Central memory CD8-positive, alpha-beta T cell (primary cell): Measurements from ENCODE around the gene HOOK2.

Experiments
- ATAC-seq: fragments of 150-1000 bp; cut with Tn5 transposase; replicated peaks from 2 replicates; pipeline ENCODE4 v1.10.0; 2022; ENCODE audit warnings: mild to moderate bottlenecking, moderate FRiP score, moderate number of reproducible peaks; ENCODE audit not compliant: poor library complexity, severe bottlenecking; ENCODE audit errors: extremely low read depth
- DNase-seq, 2 donors: peaks; one replicate each; pipeline ENCODE4 v3.0.0; 2021; ENCODE audit warnings: low spot score in 2 of 2
- H3K27ac Mint-ChIP-seq: one replicate; pipeline ENCODE4 v1.8.0; 2022; ENCODE audit warnings: low read depth, mild to moderate bottlenecking, moderate library complexity, mixed read lengths
- H3K27me3 Mint-ChIP-seq: one replicate; pipeline ENCODE4 v1.8.0; 2022; ENCODE audit warnings: mixed read lengths
- H3K36me3 Mint-ChIP-seq: one replicate; pipeline ENCODE4 v1.8.0; 2022; ENCODE audit warnings: mild to moderate bottlenecking, moderate library complexity, mixed read lengths; ENCODE audit not compliant: insufficient read depth
- H3K4me1 Mint-ChIP-seq: one replicate; pipeline ENCODE4 v1.8.0; 2022; ENCODE audit warnings: mixed read lengths
- H3K4me3 Mint-ChIP-seq: one replicate; pipeline ENCODE4 v1.8.0; 2022; ENCODE audit warnings: mild to moderate bottlenecking, moderate library complexity, mixed read lengths
- H3K9me3 Mint-ChIP-seq: one replicate; pipeline ENCODE4 v1.8.0; 2022; ENCODE audit warnings: mixed read lengths

Gene HOOK2

GRCh38 chr19:12770922-12771321, 4.4 kb downstream of the HOOK2 start:
- Mint-ChIP-seq H3K4me3 (no peak overlapping the region), H3K36me3 (peaks cover 2% of the 10 kb centered on the region), H3K4me1 (peaks cover 13% of the 10 kb centered on the region), H3K27me3 (no peaks in the 10 kb centered on the region), H3K9me3 (no peaks in the 10 kb centered on the region), H3K27ac (no peak overlapping the region)
- ATAC-seq = no peak
- DNase-seq = no peak

DNA sequence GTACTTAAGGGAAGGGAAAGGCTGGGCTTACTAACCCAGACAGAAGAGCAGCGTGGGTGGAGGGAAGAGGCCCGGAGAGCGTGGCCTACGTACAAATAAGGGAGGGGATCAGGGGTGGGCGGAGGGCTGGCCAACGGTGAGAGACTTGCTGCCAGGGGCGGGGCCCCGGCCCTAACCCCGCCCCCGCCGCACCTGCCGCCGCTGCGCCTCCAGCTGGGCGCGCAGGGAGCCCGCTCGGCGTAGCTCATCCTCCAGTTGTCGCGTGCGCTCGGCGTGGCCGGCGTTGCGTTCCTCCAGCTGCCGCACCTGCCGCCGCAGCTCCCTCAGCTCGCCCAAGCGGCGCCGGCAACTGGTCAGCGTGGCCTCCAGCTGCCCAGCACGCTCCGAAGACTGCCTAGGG, 5.7 kb downstream of the HOOK2 start:
- peak overlapping the region; percentile 12 for H3K4me3 Mint-ChIP-seq
- peaks cover 15% of the 10 kb centered on the region for H3K4me1 Mint-ChIP-seq
- H3K27ac Mint-ChIP-seq = no peak overlapping the region
- peaks cover 1% of the 10 kb centered on the region for H3K36me3 Mint-ChIP-seq
- H3K27me3 Mint-ChIP-seq = no peaks in the 10 kb centered on the region
- H3K9me3 Mint-ChIP-seq = no peaks in the 10 kb centered on the region
- ATAC-seq = peak; percentile 64
- no peak for DNase-seq

DNA sequence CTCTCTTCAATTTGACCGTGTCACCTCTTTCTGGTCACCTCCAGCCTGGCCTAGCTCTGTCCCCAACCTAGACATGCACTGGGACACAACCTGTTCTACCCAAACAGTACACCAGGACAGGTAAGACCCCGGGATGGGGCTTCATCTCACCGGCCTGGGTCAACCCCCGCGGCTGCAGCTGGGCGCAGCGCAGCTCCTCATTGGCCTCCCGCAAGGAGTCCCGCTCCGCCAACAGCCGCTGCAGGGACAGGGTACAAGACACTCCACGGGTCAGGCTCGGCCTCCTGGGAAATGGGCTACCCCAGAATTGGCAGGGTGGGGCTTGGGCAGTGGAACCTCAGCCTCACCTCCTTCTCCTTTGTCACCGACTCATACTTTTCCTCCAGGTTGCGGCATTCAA, 7.7 kb downstream of the HOOK2 start:
- H3K27ac Mint-ChIP-seq = no peak overlapping the region
- H3K27me3 Mint-ChIP-seq = no peaks in the 10 kb centered on the region
- H3K4me1 Mint-ChIP-seq = peaks cover 6% of the 10 kb centered on the region
- no peak for DNase-seq
- H3K36me3 Mint-ChIP-seq = no peaks in the 10 kb centered on the region
- H3K9me3 Mint-ChIP-seq = no peaks in the 10 kb centered on the region
- no peak for ATAC-seq
- no peak overlapping the region for H3K4me3 Mint-ChIP-seq

- Mint-ChIP-seq H3K36me3 (no peaks in the 10 kb centered on the region), H3K9me3 (no peaks in the 10 kb centered on the region), H3K4me3 (no peak overlapping the region), H3K4me1 (peaks cover 6% of the 10 kb centered on the region), H3K27ac (no peak overlapping the region), H3K27me3 (no peaks in the 10 kb centered on the region)
- no peak for ATAC-seq
- DNase-seq = no peak
Observed at GRCh38 chr19:12767150-12767549, 8.2 kb downstream of the HOOK2 start.

GRCh38 chr19:12766051-12766521, 9.3 kb downstream of the HOOK2 start:
- Mint-ChIP-seq H3K9me3 (no peaks in the 10 kb centered on the region), H3K4me1 (peaks cover 6% of the 10 kb centered on the region), H3K4me3 (no peak overlapping the region), H3K27me3 (no peaks in the 10 kb centered on the region), H3K27ac (no peak overlapping the region), H3K36me3 (peaks cover 3% of the 10 kb centered on the region)
- ATAC-seq = peak; percentile 75
- peak; percentile 72 to 86 for DNase-seq

DNA sequence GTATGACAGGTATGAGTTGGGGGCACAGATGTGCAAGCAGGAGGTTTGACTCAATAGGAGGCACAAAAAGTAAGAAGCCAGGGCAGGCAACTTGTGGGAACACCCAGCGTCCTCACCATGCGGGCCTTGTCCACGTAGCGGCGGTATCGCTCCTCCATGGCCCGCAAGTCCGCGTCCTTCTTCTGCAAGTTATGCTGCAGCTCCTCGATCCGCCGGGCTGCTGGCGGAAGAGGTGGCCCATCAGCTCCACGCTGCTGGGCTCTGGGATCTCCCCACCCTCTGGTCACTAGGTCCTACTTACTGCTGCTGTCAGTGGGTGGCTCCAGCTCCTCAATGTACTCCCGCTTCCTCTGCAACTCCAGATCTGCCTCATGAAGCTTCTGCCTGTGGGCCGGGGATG, 10.7 kb downstream of the HOOK2 start:
- H3K27me3 Mint-ChIP-seq = no peaks in the 10 kb centered on the region
- H3K4me3 Mint-ChIP-seq = no peak overlapping the region
- ATAC-seq (no peak), DNase-seq (no peak)
- no peaks in the 10 kb centered on the region for H3K9me3 Mint-ChIP-seq
- H3K27ac Mint-ChIP-seq = no peak overlapping the region
- peaks cover 3% of the 10 kb centered on the region for H3K36me3 Mint-ChIP-seq
- peaks cover 6% of the 10 kb centered on the region for H3K4me1 Mint-ChIP-seq

DNA sequence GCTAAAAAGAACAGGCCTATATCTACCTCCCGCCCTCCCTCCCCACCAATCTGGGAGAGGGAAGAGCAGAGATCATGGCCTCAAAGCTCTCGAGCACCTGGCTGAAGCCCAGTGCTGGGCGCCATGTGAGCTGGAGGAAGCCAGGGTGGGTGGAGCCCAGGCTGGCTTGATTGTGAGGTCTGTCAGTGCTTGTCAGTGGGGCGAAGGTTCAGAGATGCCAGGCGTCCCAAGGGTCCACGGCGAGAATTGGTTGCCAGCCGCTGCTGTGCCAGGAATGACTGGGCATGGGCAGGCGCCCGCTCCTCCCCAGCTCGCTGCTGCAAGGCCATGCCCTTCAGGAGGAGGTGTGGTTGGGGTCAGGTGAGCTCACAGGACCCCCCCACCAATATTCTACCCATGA, 12.3 kb downstream of the HOOK2 start:
- Mint-ChIP-seq H3K27me3 (no peaks in the 10 kb centered on the region), H3K36me3 (peaks cover 3% of the 10 kb centered on the region), H3K27ac (no peak overlapping the region), H3K4me3 (no peak overlapping the region), H3K9me3 (no peaks in the 10 kb centered on the region), H3K4me1 (peaks cover 6% of the 10 kb centered on the region)
- ATAC-seq (no peak), DNase-seq (no peak)

DNA sequence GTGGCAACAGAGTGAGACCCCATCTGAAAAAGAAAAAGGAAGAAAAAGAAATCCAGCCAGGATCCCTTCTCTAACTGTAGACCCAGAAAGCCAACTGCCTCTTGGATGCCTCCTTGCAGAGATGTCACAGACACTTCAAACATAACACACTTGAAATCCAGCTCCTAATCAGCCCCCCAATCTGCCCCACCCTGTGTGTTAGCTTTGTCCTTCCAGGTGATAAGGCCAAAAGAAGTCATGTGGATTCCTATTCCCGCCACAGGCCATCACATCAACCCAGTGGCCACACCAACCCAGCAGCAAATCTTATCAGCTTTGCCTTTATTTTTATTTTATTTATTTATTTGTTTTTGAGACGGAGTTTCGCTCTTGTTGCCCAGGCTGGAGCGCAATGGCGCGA, 15.7 kb downstream of the HOOK2 start:
- no peak for DNase-seq

GRCh38 chr19:12757544-12758274, 17.6 kb downstream of the HOOK2 start:
- Mint-ChIP-seq H3K9me3 (no peaks in the 10 kb centered on the region), H3K4me1 (no peaks in the 10 kb centered on the region), H3K4me3 (no peak overlapping the region), H3K27me3 (peaks cover 33% of the 10 kb centered on the region), H3K36me3 (peaks cover 6% of the 10 kb centered on the region), H3K27ac (no peak overlapping the region)
- ATAC-seq (peak; percentile 65), DNase-seq (peak in 1 of 2 donors; percentile 49)

More for the DNA sequence above, 15.7 kb downstream of the HOOK2 start:
- Mint-ChIP-seq H3K9me3 (no peaks in the 10 kb centered on the region), H3K27me3 (peaks cover 19% of the 10 kb centered on the region), H3K4me3 (no peak overlapping the region), H3K27ac (no peak overlapping the region), H3K4me1 (no peaks in the 10 kb centered on the region), H3K36me3 (peaks cover 6% of the 10 kb centered on the region)
- ATAC-seq = no peak

DNA sequence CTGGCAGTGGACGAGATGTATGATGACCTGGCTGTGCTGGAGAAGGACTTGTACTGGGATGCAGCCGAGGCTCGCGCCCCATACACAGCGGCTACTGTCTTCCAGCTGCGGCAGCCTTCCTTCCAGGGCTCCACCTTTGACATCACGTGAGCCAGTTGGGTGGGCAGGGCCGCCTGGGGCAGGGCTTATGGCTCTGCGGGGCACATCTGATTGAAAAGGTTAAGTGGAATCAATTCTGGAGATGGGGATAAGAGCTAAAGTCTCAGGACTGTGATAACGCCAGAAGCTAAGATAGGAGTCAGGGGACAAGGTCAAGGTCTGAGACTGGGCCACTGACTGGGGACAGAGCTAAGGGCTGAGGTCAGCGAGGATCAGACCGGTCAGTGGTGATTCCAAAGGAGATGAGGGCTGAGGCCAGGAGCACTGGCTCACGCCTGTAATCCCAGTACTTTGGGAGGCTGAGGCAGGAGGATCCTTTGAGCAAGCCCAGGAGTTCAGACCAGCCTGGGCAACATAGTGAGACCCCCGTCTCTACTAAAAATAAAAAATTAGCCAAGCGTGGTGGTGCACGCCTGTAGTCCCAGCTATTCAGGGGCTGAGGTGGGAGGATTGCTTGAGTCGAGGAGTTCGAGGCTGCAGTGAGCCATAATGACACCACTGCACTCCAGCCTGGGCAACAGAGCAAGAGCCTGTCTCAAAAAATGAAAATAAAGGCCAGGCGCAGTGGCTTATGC, 19.0 kb downstream of the HOOK2 start:
- no peak overlapping the region for H3K27ac Mint-ChIP-seq
- no peaks in the 10 kb centered on the region for H3K4me1 Mint-ChIP-seq
- no peaks in the 10 kb centered on the region for H3K9me3 Mint-ChIP-seq
- ATAC-seq (no peak), DNase-seq (no peak)
- H3K4me3 Mint-ChIP-seq = no peak overlapping the region
- H3K27me3 Mint-ChIP-seq = peaks cover 44% of the 10 kb centered on the region
- H3K36me3 Mint-ChIP-seq = peaks cover 4% of the 10 kb centered on the region

DNA sequence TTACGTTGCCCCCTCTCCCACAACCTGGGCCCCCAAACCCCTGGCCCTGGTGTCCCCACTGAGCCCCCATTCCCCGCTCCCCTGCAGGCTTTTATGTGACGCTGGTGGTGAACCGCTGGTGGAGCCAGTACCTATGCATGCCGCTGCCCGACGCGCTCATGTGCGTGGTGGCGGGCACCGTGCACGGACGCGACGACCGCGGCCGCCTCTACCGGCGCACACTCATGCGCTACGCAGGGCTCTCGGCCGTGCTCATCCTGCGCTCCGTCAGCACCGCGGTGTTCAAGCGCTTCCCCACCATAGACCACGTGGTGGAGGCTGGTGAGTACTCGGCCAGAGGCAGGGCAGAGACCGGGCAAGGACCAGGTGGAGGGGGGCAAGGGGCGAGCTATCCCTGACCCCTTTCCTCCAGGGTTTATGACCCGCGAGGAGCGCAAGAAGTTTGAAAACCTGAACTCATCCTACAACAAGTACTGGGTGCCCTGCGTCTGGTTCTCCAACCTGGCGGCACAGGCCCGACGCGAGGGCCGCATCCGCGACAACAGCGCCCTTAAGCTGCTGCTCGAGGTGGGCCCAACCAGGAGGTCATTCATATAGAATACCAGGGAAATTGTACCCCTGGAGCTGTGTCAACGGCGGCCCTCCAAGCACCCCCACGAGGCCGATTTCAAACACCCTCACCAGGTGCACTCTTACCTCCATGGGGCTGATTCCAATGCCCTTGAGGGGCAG, 20.7 kb downstream of the HOOK2 start:
- Mint-ChIP-seq H3K36me3 (peaks cover 4% of the 10 kb centered on the region), H3K27me3 (peaks cover 61% of the 10 kb centered on the region), H3K9me3 (no peaks in the 10 kb centered on the region), H3K27ac (no peak overlapping the region), H3K4me3 (no peak overlapping the region), H3K4me1 (no peaks in the 10 kb centered on the region)
- ATAC-seq (no peak), DNase-seq (no peak)

- DNase-seq (no peak), ATAC-seq (no peak)
- Mint-ChIP-seq H3K27ac (peak overlapping the region; percentile 38), H3K36me3 (peaks cover 8% of the 10 kb centered on the region), H3K4me1 (no peaks in the 10 kb centered on the region), H3K9me3 (no peaks in the 10 kb centered on the region), H3K27me3 (peaks cover 64% of the 10 kb centered on the region), H3K4me3 (no peak overlapping the region)
Observed at GRCh38 chr19:12752056-12752781, 23.1 kb downstream of the HOOK2 start.
